Erythroblast (primary cell): ENCODE measurements around the gene CTDNEP1.

Source experiments
- GATA1 ChIP-seq: IDR thresholded peaks from 2 replicates; pipeline ENCODE4 v1.6.1; 2011; ENCODE audit warnings: low read depth, mild to moderate bottlenecking, control low read depth, low read length, moderate library complexity
- POLR2A ChIP-seq: IDR thresholded peaks from 2 replicates; pipeline ENCODE4 v1.6.1; 2011; ENCODE audit warnings: mild to moderate bottlenecking, low read length

DNA sequence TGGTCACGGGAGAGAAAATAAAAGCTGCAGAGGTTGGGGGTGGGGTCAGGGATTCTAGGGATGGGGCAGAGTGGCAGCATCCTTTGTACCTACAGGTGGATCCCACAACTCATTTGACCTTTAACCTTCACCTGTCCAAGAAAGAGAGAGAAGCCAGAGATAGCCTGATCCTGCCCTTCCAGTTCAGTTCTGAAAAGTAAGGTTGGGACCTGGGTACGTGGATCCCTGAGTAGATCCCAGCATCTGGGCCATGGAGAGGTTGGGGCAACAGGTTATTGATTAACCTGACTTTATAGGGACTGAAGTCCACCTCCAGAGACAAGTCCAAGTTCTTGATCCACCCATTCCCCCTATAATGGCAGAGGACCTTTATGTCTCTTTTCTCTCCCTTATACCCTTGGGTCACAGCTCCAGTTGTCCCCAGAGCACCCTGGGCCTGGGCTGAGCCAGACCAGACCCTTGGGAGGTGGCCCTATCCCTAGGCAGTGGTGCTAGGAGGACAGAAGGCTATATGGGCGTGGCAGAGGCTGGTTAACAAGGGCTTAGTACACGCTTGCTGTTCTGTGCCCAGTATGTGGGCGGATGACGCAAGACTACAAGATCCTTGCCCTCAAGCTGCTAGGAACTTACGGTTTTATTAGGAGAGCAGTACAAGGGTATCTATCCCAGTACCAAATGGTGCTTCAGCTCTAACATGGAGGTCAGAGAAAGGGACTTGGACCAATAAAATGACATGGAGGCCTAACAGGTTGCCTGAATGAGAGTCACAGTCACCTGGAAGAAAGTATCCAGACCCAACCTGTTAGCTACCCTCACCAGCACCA is 7.4 kb upstream of the CTDNEP1 start:
- TF ChIP-seq POLR2A (no peak), GATA1 (no peak)
